Mesothelial cell of epicardium (in vitro differentiated cells): ENCODE results near the gene SLC39A10. TPM values are rescaled to one million over a fixed set of nuclear protein-coding genes. Genes with fewer than 3 reads are reported as not detected.
"Not testable (repeated sequence)": the region's sequence is repeated elsewhere in the genome, so short reads cannot be mapped to it uniquely, and the experiment has no call there.

ENCODE experiments used
- DNase-seq, 2 experiments: peaks; one replicate each; pipeline ENCODE4 v3.0.0; 2021; ENCODE audit warnings: low spot score in 2 of 2; ENCODE audit not compliant: unreplicated experiment in 2 of 2
- H3K27ac Mint-ChIP-seq: 2 replicates; pipeline ENCODE4 v1.8.0; 2021; ENCODE audit warnings: mixed read lengths
- H3K27me3 Mint-ChIP-seq: 2 replicates; pipeline ENCODE4 v1.8.0; 2021; ENCODE audit warnings: low read depth, mixed read lengths
- H3K36me3 Mint-ChIP-seq: 2 replicates; pipeline ENCODE4 v1.8.0; 2021; ENCODE audit warnings: mixed read lengths
- H3K4me1 Mint-ChIP-seq: 2 replicates; pipeline ENCODE4 v1.8.0; 2021; ENCODE audit warnings: mixed read lengths
- H3K4me3 Mint-ChIP-seq: 2 replicates; pipeline ENCODE4 v1.8.0; 2021; ENCODE audit warnings: mild to moderate bottlenecking, moderate library complexity, mixed read lengths
- H3K9me3 Mint-ChIP-seq: 2 replicates; pipeline ENCODE4 v1.8.0; 2021; ENCODE audit warnings: mixed read lengths
- CTCF ChIP-seq: fragments of 200-600 bp; sonication (generic); IDR thresholded peaks from one replicate; pipeline ENCODE4 v1.5.0; 2021; ENCODE audit warnings: antibody characterized with exemption; ENCODE audit not compliant: unreplicated experiment
- total RNA-seq: library from RNA; stranded (reverse); gene quantifications from 3 replicates; pipeline ENCODE4 v1.2.1, GENCODE V29; 2021

Gene SLC39A10
- total RNA-seq, 1 donor from 2014 or later = 123 TPM

- Mint-ChIP-seq H3K27me3 (no peaks in the 10 kb centered on the region), H3K9me3 (no peaks in the 10 kb centered on the region), H3K36me3 (no peaks in the 10 kb centered on the region), H3K4me3 (no peak overlapping the region), H3K27ac (peak overlapping the region; percentile 66), H3K4me1 (peaks cover 40% of the 10 kb centered on the region)
- peak; percentile 84 for TF ChIP-seq CTCF
- DNase-seq = peak; percentile 39 to 75
These were observed 3.2 kb downstream of the SLC39A10 start for GRCh38 chr2:195659982-195660890.

- no peak overlapping the region for H3K27ac Mint-ChIP-seq
- no peak for DNase-seq
- TF ChIP-seq CTCF = no peak
These were observed 5.1 kb downstream of the SLC39A10 start for GRCh38 chr2:195662138-195662537.

GRCh38 chr2:195663007-195663406 lies 6.0 kb downstream of the SLC39A10 start:
- TF ChIP-seq CTCF = no peak
- no peaks in the 10 kb centered on the region for H3K27me3 Mint-ChIP-seq
- H3K9me3 Mint-ChIP-seq = no peaks in the 10 kb centered on the region
- H3K27ac Mint-ChIP-seq = no peak overlapping the region
- no peak for DNase-seq
- H3K36me3 Mint-ChIP-seq = no peaks in the 10 kb centered on the region
- H3K4me3 Mint-ChIP-seq = no peak overlapping the region
- peaks cover 39% of the 10 kb centered on the region for H3K4me1 Mint-ChIP-seq

More at GRCh38 chr2:195662138-195662537, 5.1 kb downstream of the SLC39A10 start:
- H3K4me3 Mint-ChIP-seq = no peak overlapping the region
- H3K4me1 Mint-ChIP-seq = peaks cover 39% of the 10 kb centered on the region
- H3K9me3 Mint-ChIP-seq = no peaks in the 10 kb centered on the region
- no peaks in the 10 kb centered on the region for H3K27me3 Mint-ChIP-seq
- no peaks in the 10 kb centered on the region for H3K36me3 Mint-ChIP-seq

- H3K9me3 Mint-ChIP-seq = no peaks in the 10 kb centered on the region
- no peaks in the 10 kb centered on the region for H3K27me3 Mint-ChIP-seq
- no peak for TF ChIP-seq CTCF
- no peaks in the 10 kb centered on the region for H3K36me3 Mint-ChIP-seq
- H3K27ac Mint-ChIP-seq = no peak overlapping the region
- peaks cover 26% of the 10 kb centered on the region for H3K4me1 Mint-ChIP-seq
- no peak for DNase-seq
- H3K4me3 Mint-ChIP-seq = no peak overlapping the region
These were observed 7.5 kb downstream of the SLC39A10 start for GRCh38 chr2:195664528-195664927.

- H3K9me3 Mint-ChIP-seq, H3K27me3 Mint-ChIP-seq, H3K27ac Mint-ChIP-seq, DNase-seq, H3K36me3 Mint-ChIP-seq, H3K4me3 Mint-ChIP-seq: not testable (repeated sequence)
- peaks cover 20% of the 10 kb centered on the region for H3K4me1 Mint-ChIP-seq
These were observed 8.1 kb downstream of the SLC39A10 start for GRCh38 chr2:195665153-195665552.

GRCh38 chr2:195666113-195666712 lies 9.2 kb downstream of the SLC39A10 start:
- peaks cover 16% of the 10 kb centered on the region for H3K4me1 Mint-ChIP-seq
- no peak overlapping the region for H3K4me3 Mint-ChIP-seq
- H3K36me3 Mint-ChIP-seq = no peaks in the 10 kb centered on the region
- H3K27ac Mint-ChIP-seq = no peak overlapping the region
- no peak for DNase-seq
- no peaks in the 10 kb centered on the region for H3K27me3 Mint-ChIP-seq
- no peaks in the 10 kb centered on the region for H3K9me3 Mint-ChIP-seq
- TF ChIP-seq CTCF = no peak
